Suprapubic skin (tissue), 3 donors: Measurements from ENCODE around the gene RRM1.

Experiments used
- POLR2AphosphoS5 ChIP-seq, 3 donors: sonication (generic); formaldehyde crosslinking; IDR thresholded peaks; one replicate each; pipeline ENCODE4 v1.6.1; 2017; ENCODE audit warnings: antibody characterized with exemption in 3 of 3
- TF ChIP-seq, protein P1 (sequence below), 2 donors: fragments of 200-600 bp in 1 of 2; fragments of 450-650 bp in 1 of 2; sonication (generic) in 1 of 2; IDR thresholded peaks; one replicate each; pipeline ENCODE4 v1.5.1; 2016 to 2019; ENCODE audit warnings: antibody characterized with exemption in 2 of 2, mild to moderate bottlenecking in 1 of 2, moderate library complexity in 1 of 2

DNA sequence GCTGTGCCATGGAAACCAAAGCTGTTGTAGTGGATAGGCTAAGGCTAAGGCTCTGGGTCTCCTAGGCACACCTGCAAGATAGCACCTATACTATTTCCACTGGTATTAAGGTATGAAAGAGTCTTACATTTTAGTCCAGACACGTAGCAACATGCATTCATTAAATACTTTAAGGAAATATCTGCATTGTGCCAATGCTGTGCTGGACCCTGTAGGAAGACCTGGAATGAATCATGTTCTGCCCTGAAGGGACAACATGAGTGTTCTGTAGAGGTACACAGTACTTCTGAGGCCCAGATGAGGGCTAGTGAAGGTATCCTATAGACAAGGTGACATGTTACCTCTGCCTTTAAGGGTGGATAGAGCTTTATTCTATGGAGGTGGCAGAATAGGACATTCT is 35.2 kb upstream of the RRM1 start:
- TF ChIP-seq, protein P1, sequence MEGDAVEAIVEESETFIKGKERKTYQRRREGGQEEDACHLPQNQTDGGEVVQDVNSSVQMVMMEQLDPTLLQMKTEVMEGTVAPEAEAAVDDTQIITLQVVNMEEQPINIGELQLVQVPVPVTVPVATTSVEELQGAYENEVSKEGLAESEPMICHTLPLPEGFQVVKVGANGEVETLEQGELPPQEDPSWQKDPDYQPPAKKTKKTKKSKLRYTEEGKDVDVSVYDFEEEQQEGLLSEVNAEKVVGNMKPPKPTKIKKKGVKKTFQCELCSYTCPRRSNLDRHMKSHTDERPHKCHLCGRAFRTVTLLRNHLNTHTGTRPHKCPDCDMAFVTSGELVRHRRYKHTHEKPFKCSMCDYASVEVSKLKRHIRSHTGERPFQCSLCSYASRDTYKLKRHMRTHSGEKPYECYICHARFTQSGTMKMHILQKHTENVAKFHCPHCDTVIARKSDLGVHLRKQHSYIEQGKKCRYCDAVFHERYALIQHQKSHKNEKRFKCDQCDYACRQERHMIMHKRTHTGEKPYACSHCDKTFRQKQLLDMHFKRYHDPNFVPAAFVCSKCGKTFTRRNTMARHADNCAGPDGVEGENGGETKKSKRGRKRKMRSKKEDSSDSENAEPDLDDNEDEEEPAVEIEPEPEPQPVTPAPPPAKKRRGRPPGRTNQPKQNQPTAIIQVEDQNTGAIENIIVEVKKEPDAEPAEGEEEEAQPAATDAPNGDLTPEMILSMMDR (IDR thresholded peaks at IDR 0.05), result no peak
- no peak for TF ChIP-seq POLR2AphosphoS5 (IDR thresholded peaks at IDR 0.05)
